H1 (cell line): ENCODE data around the gene BLOC1S4. TPM values are rescaled to one million over a fixed set of nuclear protein-coding genes. Genes with fewer than 3 reads are reported as not detected.

Source experiments
- CTCF ChIA-PET: fragments of 300-600 bp; sonication (Branson Sonifier 250); formaldehyde crosslinking; loops from one replicate; lab custom pipeline; 2021; ENCODE audit not compliant: partially characterized antibody; lab: Charles Lee
- POLR2A ChIA-PET: fragments of 300-600 bp; sonication (Branson Sonifier 250); formaldehyde crosslinking; loops from one replicate; lab custom pipeline; 2021; ENCODE audit warnings: inconsistent platforms; ENCODE audit not compliant: partially characterized antibody; lab: Charles Lee
- DNase-seq, 2 experiments: peaks; one replicate each; pipeline versions ENCODE4 v3.0.0 to v3.0.0-alpha.2; 2010 to 2022; ENCODE audit warnings: low spot score in 2 of 2, low read depth in 1 of 2, mixed read lengths in 1 of 2
- FAIRE-seq: peaks from 2 replicates; lab custom pipeline; 2011; peaks lifted over from hg19 to GRCh38; lab: Jason Lieb, UNC
- H2AFZ ChIP-seq: 2 replicates; pipeline ENCODE4 v1.8.1; 2012; ENCODE audit warnings: low read length, inconsistent platforms
- H2AK5ac ChIP-seq: 2 replicates; pipeline ENCODE4 v1.6.1; 2013; ENCODE audit warnings: low read depth, low read length
- H2BK120ac ChIP-seq: replicated peaks from 2 replicates; pipeline ENCODE3; 2013; ENCODE audit warnings: low read depth, low read length, inconsistent platforms
- H2BK12ac ChIP-seq: 2 replicates; pipeline ENCODE4 v1.6.1; 2013; ENCODE audit warnings: low read depth, low read length
- H2BK15ac ChIP-seq: 2 replicates; pipeline ENCODE4 v1.6.1; 2013; ENCODE audit warnings: low read length
- H2BK20ac ChIP-seq: 2 replicates; pipeline ENCODE4 v1.6.1; 2013; ENCODE audit warnings: low read length
- H2BK5ac ChIP-seq: 2 replicates; pipeline ENCODE4 v1.6.1; 2013; ENCODE audit warnings: low read depth, low read length
- H3K14ac ChIP-seq: 2 replicates; pipeline ENCODE4 v1.6.1; 2013; ENCODE audit warnings: inconsistent platforms; ENCODE audit not compliant: insufficient read length
- H3K18ac ChIP-seq: 2 replicates; pipeline ENCODE4 v1.6.1; 2013; ENCODE audit warnings: low read length; ENCODE audit errors: extremely low read depth
- H3K23ac ChIP-seq: 2 replicates; pipeline ENCODE4 v1.6.1; 2013; ENCODE audit warnings: inconsistent platforms; ENCODE audit not compliant: insufficient read length
- H3K23me2 ChIP-seq: 2 replicates; pipeline ENCODE4 v1.6.1; 2013; ENCODE audit warnings: low read depth, low read length
- H3K27ac ChIP-seq: 2 replicates; pipeline ENCODE4 v1.6.1; 2011; ENCODE audit warnings: low read depth, low read length, inconsistent platforms
- H3K27me3 ChIP-seq, 4 experiments: replicated peaks in 1 of 4; 1 replicate in 1 of 4; 2 replicates in 3 of 4; pipeline versions ENCODE4 v1.6.1 to v1.8.1; 2011 to 2013; ENCODE audit warnings: low read length in 3 of 4, mild to moderate bottlenecking in 3 of 4, inconsistent platforms in 2 of 4, mixed read lengths in 2 of 4, moderate library complexity in 1 of 4; ENCODE audit not compliant: control insufficient read depth in 3 of 4, insufficient read depth in 3 of 4; ENCODE audit errors: extremely low read depth in 1 of 4
- H3K36me3 ChIP-seq, 4 experiments: 2 replicates each; pipeline versions ENCODE4 v1.6.1 to v1.8.1; 2011 to 2013; ENCODE audit warnings: mild to moderate bottlenecking in 4 of 4, low read length in 3 of 4, moderate library complexity in 2 of 4, control low read depth in 1 of 4, inconsistent platforms in 1 of 4; ENCODE audit not compliant: insufficient read depth in 4 of 4, control insufficient read depth in 2 of 4
- H3K4ac ChIP-seq: replicated peaks from 2 replicates; pipeline ENCODE3; 2013; ENCODE audit warnings: low read length, low read depth, mixed read lengths, inconsistent platforms; ENCODE audit not compliant: insufficient read length
- H3K4me1 ChIP-seq, 4 experiments: replicated peaks in 1 of 4; 1 replicate in 1 of 4; 2 replicates in 3 of 4; pipeline versions ENCODE4 v1.6.1 to v1.8.1; 2011 to 2013; ENCODE audit warnings: low read length in 3 of 4, inconsistent platforms in 2 of 4, mixed read lengths in 1 of 4; ENCODE audit not compliant: insufficient read depth in 4 of 4, control insufficient read depth in 3 of 4
- H3K4me2 ChIP-seq, 2 experiments: 2 replicates each; pipeline versions ENCODE4 v1.6.1 to v1.8.1; 2011 to 2013; ENCODE audit warnings: low read depth in 2 of 2, low read length in 2 of 2, control low read depth in 1 of 2, inconsistent platforms in 1 of 2, mild to moderate bottlenecking in 1 of 2; ENCODE audit not compliant: insufficient read depth in 1 of 2
- H3K4me3 ChIP-seq, 4 experiments: fragments of 200-600, 300-600 bp in 1 of 4; sonication (generic), shearing (Covaris generic), sonication (Bioruptor Twin) in 1 of 4; 2 replicates each; pipeline versions ENCODE4 v1.5.1 to v1.8.1; 2011 to 2016; ENCODE audit warnings: low read length in 4 of 4, low read depth in 3 of 4, control low read depth in 2 of 4, inconsistent platforms in 2 of 4, mild to moderate bottlenecking in 2 of 4, mixed read lengths in 1 of 4, moderate library complexity in 1 of 4; ENCODE audit not compliant: insufficient read depth in 2 of 4; ENCODE audit errors: extremely low read depth in 1 of 4
- H3K56ac ChIP-seq: replicated peaks from 2 replicates; pipeline ENCODE3; 2013; ENCODE audit warnings: low read depth, mild to moderate bottlenecking, mixed read lengths, low read length, inconsistent platforms; ENCODE audit not compliant: insufficient read length
- H3K79me1 ChIP-seq: 2 replicates; pipeline ENCODE4 v1.6.1; 2013; ENCODE audit warnings: low read depth, low read length, control low read depth
- H3K79me2 ChIP-seq, 2 experiments: 2 replicates each; pipeline versions ENCODE4 v1.6.1 to v1.8.1; 2012 to 2013; ENCODE audit warnings: low read length in 2 of 2, mild to moderate bottlenecking in 2 of 2, inconsistent platforms in 1 of 2; ENCODE audit not compliant: insufficient read depth in 2 of 2, control insufficient read depth in 1 of 2
- H3K9ac ChIP-seq, 4 experiments: replicated peaks in 1 of 4; 1 replicate in 1 of 4; 2 replicates in 3 of 4; pipeline versions ENCODE4 v1.6.1 to v1.8.1; 2011 to 2013; ENCODE audit warnings: low read depth in 3 of 4, low read length in 3 of 4, control low read depth in 2 of 4, mild to moderate bottlenecking in 2 of 4, moderate library complexity in 2 of 4, inconsistent platforms in 1 of 4; ENCODE audit errors: extremely low read depth in 1 of 4
- H3K9me3 ChIP-seq, 2 experiments: 2 replicates each; pipeline versions ENCODE4 v1.6.1 to v1.8.1; 2012 to 2013; ENCODE audit warnings: mild to moderate bottlenecking in 2 of 2, moderate library complexity in 2 of 2, control low read depth in 1 of 2, inconsistent platforms in 1 of 2, low read depth in 1 of 2, low read length in 1 of 2, mixed read lengths in 1 of 2; ENCODE audit not compliant: insufficient read depth in 2 of 2
- H4K20me1 ChIP-seq, 2 experiments: replicated peaks in 1 of 2; 2 replicates each; pipeline versions ENCODE3 to v1.8.1; 2011 to 2013; ENCODE audit warnings: inconsistent platforms in 2 of 2, low read length in 2 of 2, mild to moderate bottlenecking in 1 of 2; ENCODE audit not compliant: insufficient read depth in 2 of 2, control insufficient read depth in 1 of 2
- H4K5ac ChIP-seq: 2 replicates; pipeline ENCODE4 v1.6.1; 2013; ENCODE audit warnings: low read length, low read depth, mixed read lengths, inconsistent platforms; ENCODE audit not compliant: insufficient read length
- H4K8ac ChIP-seq: 2 replicates; pipeline ENCODE4 v1.8.0; 2013; ENCODE audit warnings: mild to moderate bottlenecking, moderate library complexity, low read length, inconsistent platforms; ENCODE audit not compliant: insufficient read depth; ENCODE audit errors: extremely low read depth
- H4K91ac ChIP-seq: replicated peaks from 2 replicates; pipeline ENCODE3; 2013; ENCODE audit warnings: low read length, mixed read lengths, inconsistent platforms; ENCODE audit not compliant: insufficient read length
- BRCA1 ChIP-seq: IDR thresholded peaks from 2 replicates; pipeline ENCODE4 v1.6.1; 2012; ENCODE audit warnings: low read depth, low read length, improper control_type of control experiment
- CTCF ChIP-seq, 3 experiments: IDR thresholded peaks; 1 replicate in 2 of 3; 2 replicates in 1 of 3; pipeline versions ENCODE4 v1.5.1 to v1.6.1; 2011; ENCODE audit warnings: low read length in 3 of 3, mild to moderate bottlenecking in 3 of 3, inconsistent platforms in 2 of 3, low read depth in 1 of 3, moderate library complexity in 1 of 3; ENCODE audit not compliant: insufficient read depth in 1 of 3; ENCODE audit errors: control extremely low read depth in 1 of 3
- KDM5A ChIP-seq: fragments of 200-600 bp; IDR thresholded peaks from 2 replicates; pipeline ENCODE4 v1.7.1; 2012; ENCODE audit warnings: mild to moderate bottlenecking, low read length, inconsistent platforms, mixed read lengths
- NRF1 ChIP-seq: IDR thresholded peaks from 2 replicates; pipeline ENCODE4 v1.6.1; 2011; ENCODE audit warnings: mild to moderate bottlenecking, low read depth, low read length, improper control_type of control experiment
- RBBP5 ChIP-seq: IDR thresholded peaks from 2 replicates; pipeline ENCODE4 v1.7.1; 2012; ENCODE audit warnings: low read depth, mild to moderate bottlenecking, inconsistent platforms, low read length, moderate library complexity, borderline replicate concordance
- RNF2 ChIP-seq: fragments of 200-900, 300-1000 bp; sonication (generic); IDR thresholded peaks from 2 replicates; pipeline ENCODE4 v1.7.1; 2016; ENCODE audit warnings: borderline replicate concordance, low read depth, mild to moderate bottlenecking, antibody characterized with exemption, low read length; ENCODE audit not compliant: poor library complexity, severe bottlenecking; ENCODE audit errors: missing control alignments
- SIN3A ChIP-seq, 2 experiments: IDR thresholded peaks in 1 of 2; conservative IDR thresholded peaks in 1 of 2; 2 replicates each; pipeline ENCODE4 v1.6.1; 2011 to 2012; ENCODE audit warnings: low read length in 2 of 2, improper control_type of control experiment in 1 of 2, low read depth in 1 of 2, mild to moderate bottlenecking in 1 of 2
- TAF7 ChIP-seq: optimal IDR thresholded peaks from 2 replicates; pipeline ENCODE3; 2011; ENCODE audit warnings: low read depth, mild to moderate bottlenecking, inconsistent platforms, low read length, moderate library complexity, borderline replicate concordance
- WGBS, 2 experiments: shearing (Covaris generic) in 1 of 2; methylation state at CpG; one replicate each; pipeline versions ENCODE4 v1.1.6 to v1.1.7; 2013 to 2015; ENCODE audit warnings: low lambda C conversion rate in 2 of 2, mixed read lengths in 2 of 2, inconsistent platforms in 1 of 2, low coverage in 1 of 2, missing lambda C conversion rate in 1 of 2; ENCODE audit not compliant: insufficient replicate concordance in 2 of 2, insufficient coverage in 1 of 2, insufficient read length in 1 of 2; ENCODE audit errors: extremely low coverage in 1 of 2, missing lambda C conversion rate in 1 of 2; 5-methylcytosine and 5-hydroxymethylcytosine counted together
- polyA plus RNA-seq, 7 experiments: library from polyadenylated mRNA; depleted of rRNA in 3 of 7; stranded (reverse) in 5 of 7; unstranded in 2 of 7; fragments of >200 nt in 5 of 7; fragments of 200-250 nt in 2 of 7; gene quantifications; 1 replicate in 5 of 7; 2 replicates in 1 of 7; 4 replicates in 1 of 7; pipeline versions ENCODE4 v1.2.1 to v1.2.3, GENCODE V29; 2011 to 2013; ENCODE audit warnings: missing spikeins in 2 of 7, mixed read lengths in 2 of 7
- total RNA-seq: library from RNA; stranded (reverse); fragmentation: NEBNext Ultra II Directional; extraction: Animal tissue kit (Norgen Biotek cat#: 25700); gene quantifications from 2 replicates; pipeline ENCODE4 v1.2.1, GENCODE V29; 2021
- TF ChIP-seq, protein P1 (sequence below): IDR thresholded peaks from 2 replicates; pipeline ENCODE4 v1.6.1; 2011; ENCODE audit warnings: low read depth, mild to moderate bottlenecking, low read length; ENCODE audit not compliant: insufficient read depth

The BLOC1S4 gene
- total and polyA plus RNA-seq, 2 of the 8 experiments (the other 6 are each of a cell fraction or from before 2014, with no cell fraction given) = 19.1 to 27.8 TPM

DNA sequence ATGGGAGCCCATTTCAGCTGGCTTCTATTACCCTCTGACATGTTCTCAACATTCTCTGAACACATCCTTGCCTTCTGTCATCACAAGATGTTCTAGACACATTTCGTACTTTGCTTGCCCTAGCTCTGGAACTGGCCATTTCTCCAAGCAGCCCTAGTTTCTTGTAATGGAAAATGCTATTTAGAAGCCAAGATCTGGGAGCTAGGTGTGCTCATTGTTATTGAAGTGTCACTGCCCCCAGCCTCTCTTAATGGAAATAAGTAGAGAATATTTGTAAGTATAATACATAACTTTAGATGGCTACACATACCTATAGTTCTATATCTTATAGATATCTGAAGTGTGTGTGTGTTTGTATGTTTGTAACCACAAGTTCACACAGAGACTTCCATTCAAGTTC is 13.2 kb upstream of the BLOC1S4 start:
- Histone ChIP-seq H3K27ac (no peak overlapping the region), H2BK15ac (no peak overlapping the region), H3K4me1 (no peaks in the 10 kb centered on the region; a peak in 3 of 7 replicates), H2BK20ac (no peak overlapping the region), H2AFZ (no peak overlapping the region), H3K23ac (no peak overlapping the region), H3K4me3 (no peak overlapping the region), H4K5ac (no peak overlapping the region), H3K9ac (no peak overlapping the region), H3K79me2 (peaks cover 10 to 46% of the 10 kb centered on the region in 2 experiments), H3K9me3 (peaks cover 3 to 5% of the 10 kb centered on the region in 2 experiments; a peak in 2 of 4 replicates), H4K91ac (no peak overlapping the region), H3K14ac (no peak overlapping the region), H3K4ac (no peak overlapping the region), H3K79me1 (peaks cover 11% of the 10 kb centered on the region; the same call in 1 of the 2 replicates), H2BK5ac (no peak overlapping the region), H3K18ac (no peak overlapping the region), H3K56ac (no peak overlapping the region), H2AK5ac (no peak overlapping the region), H4K20me1 (peaks cover 0 to 1% of the 10 kb centered on the region in 2 experiments), H3K36me3 (peaks cover 0 to 20% (median 7%) of the 10 kb centered on the region in 4 experiments; a peak in 5 of 8 replicates), H3K23me2 (no peaks in the 10 kb centered on the region), H2BK12ac (no peak overlapping the region), H2BK120ac (no peak overlapping the region), H3K27me3 (no peaks in the 10 kb centered on the region), H4K8ac (no peak overlapping the region), H3K4me2 (no peak overlapping the region)
- POLR2A ChIA-PET = interaction anchor here (0.7 to 2.1 kb wide), 2 partner anchors 13 to 45 kb away, joined by 3 to 5 read pairs; no protein-coding TSS in a partner anchor
- FAIRE-seq (no peak), DNase-seq (no peak)
- no peak for TF ChIP-seq SIN3A (conservative IDR thresholded peaks at IDR 0.05 in 1 of 2, IDR thresholded peaks at IDR 0.05 in 1 of 2; ENCODE audit: low read depth in 1 of 2, low read length in 2 of 2)
- no peak for TF ChIP-seq RNF2
- TF ChIP-seq RBBP5 = no peak
- TF ChIP-seq CTCF (IDR thresholded peaks at IDR 0.05; ENCODE audit: control extremely low read depth in 1 of 3, insufficient read depth in 1 of 3, low read depth in 1 of 3, low read length in 3 of 3) = no peak
- TF ChIP-seq NRF1 = no peak
- TF ChIP-seq BRCA1 = no peak
- no peak for TF ChIP-seq KDM5A
- TF ChIP-seq, protein P1, sequence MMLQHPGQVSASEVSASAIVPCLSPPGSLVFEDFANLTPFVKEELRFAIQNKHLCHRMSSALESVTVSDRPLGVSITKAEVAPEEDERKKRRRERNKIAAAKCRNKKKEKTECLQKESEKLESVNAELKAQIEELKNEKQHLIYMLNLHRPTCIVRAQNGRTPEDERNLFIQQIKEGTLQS = no peak
- no peak for TF ChIP-seq TAF7
- CTCF ChIA-PET = interaction anchor here (1.0 to 5.0 kb wide), 2 partner anchors 9 to 13 kb away, joined by 4 to 59 read pairs; partner anchors contain the start of gene S100P
- WGBS, 2 experiments = 0% methylated on average over 1 of the region's 1 CpG; no CpG with 5 or more reads in 1 of the 2 experiments
